Activated CD8-positive, alpha-beta memory T cell treated with anti-CD3 and anti-CD28 coated beads, Interleukin-2, amount 50 U/mL, for 4 hours (primary cell): Measurements from ENCODE around the gene CCNY.
A peak's percentile ranks its signal among the peaks of the same experiment; 100 is the strongest.
"Not testable (repeated sequence)": the region's sequence is repeated elsewhere in the genome, so short reads cannot be mapped to it uniquely, and the experiment has no call there.

Source experiments
- DNase-seq: peaks from one replicate; pipeline ENCODE4 v3.0.0-alpha.2; 2020

Gene CCNY

GRCh38 chr10:35412003-35412723 is 75.9 kb downstream of the CCNY start:
- DNase-seq: no peak

GRCh38 chr10:35412900-35413491 is 76.7 kb downstream of the CCNY start:
- DNase-seq: no peak

- peak; percentile 46 for DNase-seq
Observed at GRCh38 chr10:35413985-35414861, 77.9 kb downstream of the CCNY start.

- DNase-seq: no peak
Observed at GRCh38 chr10:35415505-35415904, 79.2 kb downstream of the CCNY start.

GRCh38 chr10:35416619-35417312 is 80.5 kb downstream of the CCNY start:
- DNase-seq: no peak

- no peak for DNase-seq
Observed at GRCh38 chr10:35417313-35417625, 81.0 kb downstream of the CCNY start.

GRCh38 chr10:35417795-35418194 is 81.5 kb downstream of the CCNY start:
- no peak for DNase-seq

GRCh38 chr10:35418580-35418979 is 82.3 kb downstream of the CCNY start:
- DNase-seq: not testable (repeated sequence)

- DNase-seq: no peak
Observed at GRCh38 chr10:35420044-35420443, 83.7 kb downstream of the CCNY start.

GRCh38 chr10:35420827-35421552 is 84.7 kb downstream of the CCNY start:
- no peak for DNase-seq

- DNase-seq: no peak
Observed at GRCh38 chr10:35421553-35422178, 85.4 kb downstream of the CCNY start.

- DNase-seq: no peak
Observed at GRCh38 chr10:35422228-35422627, 85.9 kb downstream of the CCNY start.

- DNase-seq: no peak
Observed at GRCh38 chr10:35423505-35424306, 87.4 kb downstream of the CCNY start.

- DNase-seq: no peak
Observed at GRCh38 chr10:35424680-35425285, 88.5 kb downstream of the CCNY start.

GRCh38 chr10:35425595-35425994 is 89.3 kb downstream of the CCNY start:
- no peak for DNase-seq

GRCh38 chr10:35426657-35427056 is 90.3 kb downstream of the CCNY start:
- DNase-seq: no peak

GRCh38 chr10:35427543-35427942 is 91.2 kb downstream of the CCNY start:
- no peak for DNase-seq

- DNase-seq: no peak
Observed at GRCh38 chr10:35428521-35428920, 92.2 kb downstream of the CCNY start.

- no peak for DNase-seq
Observed at GRCh38 chr10:35432781-35433338, 96.6 kb downstream of the CCNY start.

GRCh38 chr10:35433851-35434426 is 97.6 kb downstream of the CCNY start:
- DNase-seq: no peak
